HL-60/S4 treated with retinoic acid at 250 ng/mL for 4 days and 3 days (cell line): ENCODE results near the gene RBFA.
"Not testable (repeated sequence)": the region's sequence is repeated elsewhere in the genome, so short reads cannot be mapped to it uniquely, and the experiment has no call there.

Experiments
- in situ Hi-C: fragments of 300-500 bp; cut with MboI; formaldehyde crosslinking; loops from 2 replicates; pipeline ENCODE4 v1.7.0; 2022; ENCODE audit warnings: low sequenced_read_pairs

RBFA gene

GRCh38 chr18:80027719-80028118 is 6.5 kb upstream of the RBFA start:
- in situ Hi-C loops = not testable (repeated sequence)

GRCh38 chr18:80029690-80030089 is 4.5 kb upstream of the RBFA start:
- in situ Hi-C loops = no loop called here

- in situ Hi-C loops = no loop called here
These were observed 810 bp upstream of the RBFA start for GRCh38 chr18:80033181-80034067.

GRCh38 chr18:80034852-80035406 is 695 bp downstream of the RBFA start:
- in situ Hi-C loops = no loop called here

- in situ Hi-C loops = no loop called here
These were observed 1.8 kb downstream of the RBFA start for GRCh38 chr18:80035997-80036396.

- in situ Hi-C loops = no loop called here
These were observed 3.1 kb downstream of the RBFA start for GRCh38 chr18:80037300-80037699.

- in situ Hi-C loops = no loop called here
These were observed 3.8 kb downstream of the RBFA start for GRCh38 chr18:80037869-80038630.

GRCh38 chr18:80040515-80040914 is 6.3 kb downstream of the RBFA start:
- in situ Hi-C loops = no loop called here

- in situ Hi-C loops = no loop called here
These were observed 7.2 kb downstream of the RBFA start for GRCh38 chr18:80041424-80041823.

GRCh38 chr18:80042785-80043184 is 8.6 kb downstream of the RBFA start:
- in situ Hi-C loops = no loop called here

- in situ Hi-C loops = no loop called here
These were observed 9.8 kb downstream of the RBFA start for GRCh38 chr18:80044072-80044471.

GRCh38 chr18:80046011-80046410 is 11.8 kb downstream of the RBFA start:
- in situ Hi-C loops = no loop called here

GRCh38 chr18:80046431-80046830 is 12.2 kb downstream of the RBFA start:
- in situ Hi-C loops = no loop called here

GRCh38 chr18:80046961-80047541 is 12.8 kb downstream of the RBFA start:
- in situ Hi-C loops = no loop called here

GRCh38 chr18:80050797-80051196 is 16.6 kb downstream of the RBFA start:
- in situ Hi-C loops = no loop called here

- in situ Hi-C loops = no loop called here
These were observed 21.9 kb downstream of the RBFA start for GRCh38 chr18:80056095-80056494.

GRCh38 chr18:80059945-80060344 is 25.7 kb downstream of the RBFA start:
- in situ Hi-C loops = no loop called here

- in situ Hi-C loops = no loop called here
These were observed 31.5 kb downstream of the RBFA start for GRCh38 chr18:80065705-80066104.

- in situ Hi-C loops = no loop called here
These were observed 33.1 kb downstream of the RBFA start for GRCh38 chr18:80067321-80067720.

GRCh38 chr18:80067897-80068296 is 33.7 kb downstream of the RBFA start:
- in situ Hi-C loops = no loop called here

- in situ Hi-C loops = no loop called here
These were observed 34.5 kb downstream of the RBFA start for GRCh38 chr18:80068571-80069272.
